Measurements from ENCODE around the gene GYG1. TPM values are rescaled to one million over a fixed set of nuclear protein-coding genes. Genes with fewer than 3 reads are reported as not detected.

Gene GYG1
- 10 to 100 TPM; 22.5 to 26.1 (median 22.9) TPM for total RNA-seq

DNA sequence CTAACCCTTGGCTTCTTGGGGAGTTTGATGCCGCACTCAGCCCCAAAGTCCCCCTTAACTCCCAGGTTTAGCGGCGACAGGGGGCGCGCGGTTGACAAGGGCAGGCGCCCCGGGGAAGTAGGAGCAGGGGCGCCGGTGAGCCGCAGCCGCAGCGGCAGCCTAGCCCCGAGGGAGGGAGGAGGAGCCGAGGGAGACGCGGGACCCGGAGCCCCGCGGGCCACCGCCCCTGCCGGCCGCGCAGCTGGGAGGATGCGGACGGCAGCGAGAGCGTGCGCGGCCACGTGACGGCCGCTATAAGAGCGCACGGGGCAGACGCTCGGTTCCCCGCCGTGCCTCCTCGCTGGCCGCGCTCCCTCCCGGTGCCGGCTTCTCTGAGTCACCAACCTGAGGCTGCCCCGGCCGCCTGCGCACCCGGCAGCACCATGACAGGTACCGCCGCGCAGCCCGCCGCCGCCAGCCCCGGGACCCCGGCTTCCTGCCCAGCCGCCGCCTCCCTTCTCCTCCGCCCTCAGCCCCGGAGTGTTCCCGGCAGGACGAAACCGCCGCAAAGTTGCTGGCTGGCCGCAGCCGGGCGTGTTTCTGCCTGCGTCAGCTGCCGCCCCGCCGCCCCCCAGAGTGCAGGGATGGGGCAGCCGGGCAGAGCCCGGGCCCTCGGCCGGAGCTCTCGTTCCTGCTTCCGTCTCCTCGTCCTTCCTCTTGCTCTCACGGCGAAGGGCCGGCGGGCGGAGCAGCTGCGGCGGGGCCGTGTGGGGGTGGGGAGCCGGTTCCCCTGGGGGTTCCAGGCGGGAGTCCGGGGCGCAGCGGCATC, at the start of gene GYG1:
Gene GYG1, plus strand, starts transcription at position 322 of the 808 bp plus-strand sequence. Its CDS starts 101 bp downstream, at position 423.
- Mint-ChIP-seq H3K36me3 (ENCODE audit: insufficient read depth) (peaks cover 11% of the 10 kb centered on the region), H3K4me1 (ENCODE audit: low read depth) (peaks cover 26% of the 10 kb centered on the region), H3K27me3 (ENCODE audit: low read depth) (no peaks in the 10 kb centered on the region), H3K4me3 (peak within 1 kb of the TSS; percentile 81), H3K9me3 (no peaks in the 10 kb centered on the region)
- ATAC-seq (peak; percentile 88 to 91), DNase-seq (peak; percentile 78)

DNA sequence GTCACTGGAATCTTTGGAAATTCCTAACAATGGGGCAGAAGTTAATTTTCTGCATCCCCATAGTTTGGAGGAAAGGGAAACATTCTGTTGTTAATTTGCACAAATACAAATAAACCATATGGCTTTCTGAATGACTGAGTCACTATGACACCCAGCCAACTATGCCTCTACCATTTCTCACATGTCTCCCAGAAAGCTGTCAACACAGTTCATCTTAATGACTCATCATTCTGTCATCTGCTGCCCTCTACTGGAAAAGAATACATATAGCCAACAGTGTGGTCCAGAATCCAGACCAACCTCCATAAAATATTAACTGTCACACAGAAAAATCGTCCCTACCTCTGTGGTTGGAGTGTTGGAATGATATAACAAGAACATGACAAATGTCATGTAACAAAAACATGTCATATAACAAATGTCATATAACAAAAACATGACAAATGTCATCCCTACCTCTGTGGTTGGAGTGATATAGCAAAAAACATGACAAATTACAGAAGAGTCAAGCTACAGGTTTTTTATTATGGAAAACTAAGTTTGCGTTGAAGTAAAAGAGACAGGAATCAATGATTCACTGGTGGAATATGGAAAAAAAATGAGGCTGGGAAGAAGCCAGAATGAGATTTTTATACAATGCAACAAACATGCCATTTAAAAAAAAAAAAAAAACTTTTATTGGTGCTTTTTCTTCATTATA, 47.7 kb upstream of the GYG1 start:
- no peak overlapping the region for H3K4me3 Mint-ChIP-seq
- DNase-seq (no peak), ATAC-seq (peak; percentile 94 to 97)

DNA sequence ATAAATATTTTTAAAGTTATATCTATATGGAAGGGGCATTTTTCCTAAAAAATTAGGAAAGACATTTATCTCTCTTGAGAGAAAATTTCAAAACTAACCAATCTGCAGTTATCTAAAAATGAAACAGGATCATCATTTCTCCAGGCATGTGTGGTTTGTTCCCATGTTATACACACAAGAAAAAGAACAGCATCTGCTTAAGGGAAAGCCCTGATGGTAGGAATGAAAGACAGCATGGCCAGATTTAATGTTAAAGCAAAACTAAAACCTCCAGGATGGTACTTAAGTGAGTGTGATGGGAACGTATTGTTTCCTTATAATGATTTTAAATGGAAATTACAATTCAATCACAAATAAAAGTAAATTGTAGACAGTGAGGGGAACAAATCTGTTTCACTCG, 46.2 kb upstream of the GYG1 start:
- H3K36me3 Mint-ChIP-seq (ENCODE audit: insufficient read depth) = no peaks in the 10 kb centered on the region
- no peaks in the 10 kb centered on the region for H3K4me1 Mint-ChIP-seq (ENCODE audit: low read depth)
- H3K9me3 Mint-ChIP-seq = no peaks in the 10 kb centered on the region
- no peak for DNase-seq
- peaks cover 1% of the 10 kb centered on the region for H3K27me3 Mint-ChIP-seq (ENCODE audit: low read depth)
- ATAC-seq = no peak
- H3K4me3 Mint-ChIP-seq = no peak overlapping the region

More for the DNA sequence above, 47.7 kb upstream of the GYG1 start:
- no peaks in the 10 kb centered on the region for H3K9me3 Mint-ChIP-seq
- no peaks in the 10 kb centered on the region for H3K4me1 Mint-ChIP-seq (ENCODE audit: low read depth)
- H3K27me3 Mint-ChIP-seq (ENCODE audit: low read depth) = peaks cover 1% of the 10 kb centered on the region
- no peaks in the 10 kb centered on the region for H3K36me3 Mint-ChIP-seq (ENCODE audit: insufficient read depth)

DNA sequence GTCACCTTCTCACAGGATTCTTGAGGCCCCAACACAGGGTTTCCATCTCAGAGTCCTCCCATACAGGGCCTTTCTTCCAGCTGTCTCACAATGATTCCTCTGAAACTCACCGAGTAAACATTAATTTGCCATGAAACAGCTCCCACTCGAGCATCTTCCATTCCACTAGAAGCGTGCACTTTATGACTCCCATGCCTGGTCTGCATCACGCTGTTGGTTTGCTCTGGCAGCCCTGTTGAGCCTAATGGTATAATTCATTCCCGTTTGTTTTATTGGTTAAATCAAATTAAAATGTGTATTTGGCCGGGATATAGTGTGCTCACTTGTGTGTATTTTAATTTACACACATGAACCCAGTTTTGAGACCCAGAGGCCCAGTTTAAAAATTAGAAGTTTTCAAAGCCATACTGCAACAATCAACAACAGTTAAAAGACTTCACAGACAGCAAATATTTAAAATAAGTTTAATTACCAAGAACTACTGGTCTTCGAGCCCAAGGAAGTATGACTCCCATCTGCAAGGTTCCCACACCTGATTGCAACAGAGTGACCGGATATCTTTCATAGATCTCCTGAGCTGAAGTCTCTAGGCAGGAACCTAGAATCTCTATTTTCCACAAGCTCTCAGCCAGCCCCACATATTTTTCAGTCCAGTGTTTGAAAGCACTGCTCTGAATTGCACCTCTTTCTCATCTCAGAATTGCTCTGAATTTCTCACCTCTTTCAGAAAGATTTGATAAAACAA, 42.3 kb upstream of the GYG1 start:
- Mint-ChIP-seq H3K4me1 (ENCODE audit: low read depth) (no peaks in the 10 kb centered on the region), H3K27me3 (ENCODE audit: low read depth) (peaks cover 1% of the 10 kb centered on the region), H3K4me3 (no peak overlapping the region), H3K36me3 (ENCODE audit: insufficient read depth) (no peaks in the 10 kb centered on the region), H3K9me3 (no peaks in the 10 kb centered on the region)
- DNase-seq = no peak
- ATAC-seq = no peak

DNA sequence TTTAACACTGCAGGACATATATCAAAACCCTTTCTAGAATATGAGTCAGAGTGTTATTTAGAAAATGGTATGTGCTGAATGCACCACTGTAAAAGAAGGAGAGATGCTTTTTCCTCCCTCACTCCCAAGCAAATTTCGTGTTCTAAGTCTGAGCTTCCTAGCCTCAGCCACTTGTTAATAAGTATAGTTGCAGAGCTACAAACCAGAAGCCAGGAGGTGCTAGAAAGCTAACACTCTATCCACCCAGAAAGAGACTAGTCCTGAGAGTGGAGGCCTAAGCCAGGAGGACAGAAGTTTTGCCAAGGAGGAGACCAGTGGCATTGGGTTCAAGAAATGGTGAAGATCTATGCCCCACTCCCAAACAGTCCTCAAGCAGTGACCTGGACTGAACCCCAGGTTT, 40.5 kb upstream of the GYG1 start:
- no peak for DNase-seq
- Mint-ChIP-seq H3K27me3 (ENCODE audit: low read depth) (peaks cover under 1% of the 10 kb centered on the region), H3K9me3 (no peaks in the 10 kb centered on the region), H3K36me3 (ENCODE audit: insufficient read depth) (no peaks in the 10 kb centered on the region), H3K4me1 (ENCODE audit: low read depth) (no peaks in the 10 kb centered on the region), H3K4me3 (no peak overlapping the region)
- ATAC-seq = peak in 1 of 2 donors; percentile 21

DNA sequence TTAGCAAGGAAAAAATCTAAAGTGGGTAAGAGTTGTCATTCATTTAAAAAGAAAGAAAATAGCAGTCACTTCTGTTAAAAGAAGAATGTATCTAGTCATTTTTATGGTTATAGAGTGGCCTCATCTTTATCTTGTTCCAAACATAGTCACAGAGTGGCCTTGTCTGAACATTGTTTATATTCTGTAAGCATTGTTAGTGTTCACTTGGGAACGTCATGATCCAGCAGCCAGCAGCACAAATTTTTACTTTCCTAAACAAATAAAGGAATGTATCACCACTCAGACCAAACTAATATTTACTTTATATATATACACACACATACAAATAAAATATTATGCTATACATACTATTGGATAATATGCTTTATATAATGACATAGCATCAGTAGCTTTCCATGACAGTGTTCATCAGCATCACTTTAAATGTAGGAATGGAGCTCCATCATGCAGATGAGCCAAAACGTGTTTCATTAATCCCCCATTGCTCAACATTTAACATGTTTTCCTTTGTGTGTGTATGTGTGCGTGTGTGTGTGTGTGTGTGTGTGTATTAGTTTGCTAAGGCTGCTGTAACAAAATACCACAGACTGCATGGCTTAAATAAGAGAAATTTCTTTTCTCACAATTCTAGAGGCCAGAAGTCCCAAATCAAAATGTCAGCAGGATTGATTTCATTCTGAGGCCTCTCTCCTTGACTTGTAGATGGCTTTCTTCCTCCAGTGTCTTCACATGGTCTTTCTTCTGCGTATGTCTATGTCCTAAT, 39.6 kb upstream of the GYG1 start:
- Mint-ChIP-seq H3K4me1 (ENCODE audit: low read depth) (no peaks in the 10 kb centered on the region), H3K27me3 (ENCODE audit: low read depth) (no peaks in the 10 kb centered on the region)
- no peak for ATAC-seq

DNA sequence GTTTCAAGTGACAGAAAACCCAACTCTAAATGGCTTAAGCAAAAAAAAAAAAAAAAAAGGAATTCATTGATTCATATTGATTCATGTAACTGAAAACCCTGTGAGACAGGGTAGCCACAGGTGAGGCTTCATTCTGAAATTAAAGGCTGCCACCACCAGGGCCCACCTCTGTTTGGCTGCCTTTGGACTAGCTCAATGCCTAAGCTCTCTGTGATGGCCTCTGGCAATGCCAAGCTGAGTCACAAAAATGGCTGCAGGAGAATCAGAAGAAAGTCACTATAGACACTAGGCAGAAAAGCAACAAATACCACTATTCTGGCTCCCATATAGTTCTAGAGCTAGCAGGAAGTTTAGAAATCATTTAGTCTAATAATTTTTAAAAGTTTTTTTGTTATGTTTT, 38.2 kb upstream of the GYG1 start:
- ATAC-seq = no peak
- no peaks in the 10 kb centered on the region for H3K27me3 Mint-ChIP-seq (ENCODE audit: low read depth)

More for the DNA sequence above, 39.6 kb upstream of the GYG1 start:
- no peak overlapping the region for H3K4me3 Mint-ChIP-seq
- H3K9me3 Mint-ChIP-seq = no peaks in the 10 kb centered on the region
- DNase-seq = no peak
- no peaks in the 10 kb centered on the region for H3K36me3 Mint-ChIP-seq (ENCODE audit: insufficient read depth)

DNA sequence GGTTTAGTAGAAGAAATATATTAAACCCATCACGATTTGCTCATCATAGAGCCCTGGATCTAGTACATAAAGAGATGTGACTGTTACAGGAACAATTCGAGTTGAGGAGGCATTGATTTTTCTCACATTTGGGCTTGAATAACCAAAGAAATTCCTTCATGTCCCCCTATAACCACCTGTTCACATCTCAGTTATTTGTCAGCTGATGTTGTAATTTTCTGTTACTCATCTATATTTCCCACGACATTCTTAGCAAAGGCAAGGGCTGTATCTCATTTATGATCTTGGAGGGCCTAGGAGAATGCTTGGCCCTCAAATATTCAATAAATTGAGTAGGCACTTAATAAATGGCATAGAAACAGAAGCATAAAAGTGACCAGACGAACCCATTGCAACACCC, 36.4 kb upstream of the GYG1 start:
- H3K36me3 Mint-ChIP-seq (ENCODE audit: insufficient read depth) = no peaks in the 10 kb centered on the region
- ATAC-seq (no peak), DNase-seq (no peak)
- no peaks in the 10 kb centered on the region for H3K27me3 Mint-ChIP-seq (ENCODE audit: low read depth)
- H3K9me3 Mint-ChIP-seq = no peaks in the 10 kb centered on the region
- H3K4me3 Mint-ChIP-seq = no peak overlapping the region
- peaks cover 9% of the 10 kb centered on the region for H3K4me1 Mint-ChIP-seq (ENCODE audit: low read depth)

More for the DNA sequence above, 38.2 kb upstream of the GYG1 start:
- no peaks in the 10 kb centered on the region for H3K36me3 Mint-ChIP-seq (ENCODE audit: insufficient read depth)
- H3K4me3 Mint-ChIP-seq = no peak overlapping the region
- DNase-seq = no peak
- H3K9me3 Mint-ChIP-seq = no peaks in the 10 kb centered on the region
- peaks cover 9% of the 10 kb centered on the region for H3K4me1 Mint-ChIP-seq (ENCODE audit: low read depth)

DNA sequence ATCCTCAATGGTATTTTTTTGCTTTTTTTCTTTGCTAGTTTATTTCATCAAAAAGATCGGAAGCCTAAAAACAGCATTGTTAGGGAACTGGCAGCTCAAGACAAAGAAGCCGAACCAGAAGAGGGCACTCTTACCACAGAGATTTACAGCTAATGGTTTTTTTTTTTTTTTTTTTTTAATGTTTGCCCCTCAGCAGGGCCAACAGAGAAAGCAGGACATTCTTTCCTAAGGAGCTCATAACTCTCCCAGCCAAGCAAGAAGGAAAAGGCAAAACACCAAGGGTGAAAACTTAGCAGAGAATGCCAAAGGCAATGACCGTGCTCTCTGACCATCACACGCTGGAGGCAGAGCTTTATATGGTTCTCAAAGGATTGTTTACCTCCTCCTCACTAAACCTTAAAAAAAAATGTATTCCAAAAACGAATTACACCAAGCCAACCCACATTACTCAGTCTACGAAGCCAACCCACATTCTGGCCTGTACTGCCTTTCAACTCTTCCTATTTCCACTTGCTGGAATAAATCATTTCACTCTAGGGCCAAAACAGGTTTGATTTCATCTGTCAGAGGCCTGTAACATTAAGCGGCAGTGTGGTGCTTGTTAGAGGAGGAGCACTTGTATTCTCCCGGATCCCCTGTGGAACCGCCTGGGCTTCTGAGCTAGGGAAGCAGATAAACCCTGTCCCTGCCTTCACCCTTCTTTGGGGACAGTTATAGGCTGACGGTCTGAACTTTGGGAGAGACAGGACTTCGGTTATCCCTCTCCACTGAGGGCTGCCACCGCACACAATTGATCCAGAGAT, 35.6 kb upstream of the GYG1 start:
- Mint-ChIP-seq H3K9me3 (no peaks in the 10 kb centered on the region), H3K36me3 (ENCODE audit: insufficient read depth) (no peaks in the 10 kb centered on the region), H3K4me1 (ENCODE audit: low read depth) (peaks cover 9% of the 10 kb centered on the region), H3K27me3 (ENCODE audit: low read depth) (no peaks in the 10 kb centered on the region), H3K4me3 (no peak overlapping the region)
- DNase-seq (no peak), ATAC-seq (no peak)

DNA sequence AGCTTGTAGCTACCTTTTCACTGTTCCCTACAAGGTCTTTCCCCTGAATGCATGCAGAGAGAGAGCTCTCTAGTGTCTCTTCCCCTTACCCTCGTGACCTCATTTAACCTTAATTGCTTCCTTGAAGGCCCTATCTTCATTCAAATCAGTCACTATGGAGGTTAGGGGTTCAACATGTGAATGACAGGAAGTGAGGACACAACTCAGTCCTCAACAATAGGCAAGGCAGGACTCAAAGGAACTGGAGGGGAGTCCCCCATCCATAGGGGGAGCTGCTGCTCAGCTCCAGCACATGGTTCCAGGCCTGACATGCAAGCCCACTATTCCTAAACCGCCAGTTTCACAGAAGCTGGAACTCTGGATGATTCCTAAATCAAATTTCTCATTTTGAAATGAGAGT, 33.8 kb upstream of the GYG1 start:
- Mint-ChIP-seq H3K4me1 (ENCODE audit: low read depth) (peaks cover 9% of the 10 kb centered on the region), H3K9me3 (no peaks in the 10 kb centered on the region), H3K4me3 (no peak overlapping the region), H3K27me3 (ENCODE audit: low read depth) (peaks cover 5% of the 10 kb centered on the region), H3K36me3 (ENCODE audit: insufficient read depth) (no peaks in the 10 kb centered on the region)
- DNase-seq (no peak), ATAC-seq (peak in 1 of 2 donors; percentile 40)

DNA sequence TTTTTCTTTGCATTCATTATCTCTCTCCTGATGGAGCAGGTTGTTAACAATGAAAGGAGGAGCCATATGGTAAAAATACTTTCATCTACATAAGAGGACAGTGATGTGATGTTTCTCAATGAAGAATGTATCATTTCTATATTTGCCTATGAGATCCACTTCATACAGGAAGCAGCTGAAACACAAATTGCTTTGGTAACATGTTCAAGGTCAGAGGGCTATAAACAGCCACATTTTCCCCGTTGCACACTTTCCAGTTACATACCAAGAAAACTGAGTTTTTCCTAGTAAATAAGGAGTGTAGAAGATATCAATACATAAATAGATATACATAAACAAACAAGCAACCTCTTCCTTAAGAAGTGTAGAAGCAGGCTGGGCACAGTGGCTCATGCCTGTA, 32.6 kb upstream of the GYG1 start:
- ATAC-seq = no peak
- DNase-seq = no peak
- no peaks in the 10 kb centered on the region for H3K9me3 Mint-ChIP-seq
- peaks cover 5% of the 10 kb centered on the region for H3K27me3 Mint-ChIP-seq (ENCODE audit: low read depth)
- no peak overlapping the region for H3K4me3 Mint-ChIP-seq
- peaks cover 9% of the 10 kb centered on the region for H3K4me1 Mint-ChIP-seq (ENCODE audit: low read depth)
- H3K36me3 Mint-ChIP-seq (ENCODE audit: insufficient read depth) = no peaks in the 10 kb centered on the region

DNA sequence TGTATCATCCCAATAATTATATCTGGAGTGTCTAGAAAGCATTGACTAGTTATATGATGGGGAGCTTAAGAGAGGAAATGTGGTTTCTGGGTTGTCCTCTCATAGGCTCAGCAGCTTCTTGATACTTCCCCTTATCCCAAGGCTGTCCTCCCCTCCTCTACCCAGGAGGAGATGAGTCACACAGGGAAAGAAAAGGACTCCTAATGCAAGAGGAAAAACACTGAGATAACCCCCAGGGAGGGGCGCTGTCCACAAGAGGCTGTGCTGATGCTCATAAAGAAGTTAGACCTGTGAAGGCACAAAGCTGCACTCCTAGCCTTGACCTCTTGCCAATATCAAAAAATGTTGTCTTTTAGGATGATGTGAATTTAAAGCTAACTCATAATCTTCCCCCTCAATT, 28.8 kb upstream of the GYG1 start:
- ATAC-seq = no peak
- DNase-seq = no peak
- Mint-ChIP-seq H3K4me3 (no peak overlapping the region), H3K4me1 (ENCODE audit: low read depth) (peaks cover 2% of the 10 kb centered on the region), H3K9me3 (no peaks in the 10 kb centered on the region), H3K27me3 (ENCODE audit: low read depth) (peaks cover 5% of the 10 kb centered on the region), H3K36me3 (ENCODE audit: insufficient read depth) (no peaks in the 10 kb centered on the region)

DNA sequence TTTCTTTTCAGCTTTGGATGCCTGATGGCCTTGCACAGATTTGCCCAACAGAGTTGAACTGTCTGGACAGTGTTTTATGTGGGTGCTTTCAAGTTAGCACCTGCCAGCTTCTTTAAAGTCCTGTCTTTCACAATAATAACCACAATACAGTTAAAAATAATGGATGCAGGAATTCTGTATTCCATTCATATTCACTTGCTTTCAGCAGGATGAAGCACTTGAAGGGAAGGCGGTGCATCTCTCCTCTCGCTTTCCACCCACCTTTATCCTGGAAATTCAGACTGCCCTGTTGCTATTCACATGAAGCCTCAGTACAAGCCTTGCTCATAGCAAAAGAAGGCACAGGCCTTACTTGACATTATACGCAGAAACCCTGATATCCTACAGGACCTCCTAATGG, 26.5 kb upstream of the GYG1 start:
- H3K9me3 Mint-ChIP-seq = no peaks in the 10 kb centered on the region
- H3K27me3 Mint-ChIP-seq (ENCODE audit: low read depth) = peaks cover 5% of the 10 kb centered on the region
- no peak for DNase-seq
- no peaks in the 10 kb centered on the region for H3K4me1 Mint-ChIP-seq (ENCODE audit: low read depth)
- no peak overlapping the region for H3K4me3 Mint-ChIP-seq
- ATAC-seq = no peak
- no peaks in the 10 kb centered on the region for H3K36me3 Mint-ChIP-seq (ENCODE audit: insufficient read depth)

Measured in activated T-cell treated with anti-CD3 and anti-CD28 coated beads, Interleukin-2, amount 50 U/mL, for 4 hours (primary cell).